HFF-Myc (cell line): ENCODE results near the gene EMILIN2.

Source experiments
- DNase-seq: peaks from one replicate; pipeline ENCODE4 v3.0.0-alpha.2; 2011; ENCODE audit warnings: low read depth; ENCODE audit errors: extremely low read depth
- H3K4me3 ChIP-seq: replicated peaks from 2 replicates; pipeline ENCODE4 v1.5.1; 2011; ENCODE audit warnings: low read depth, mild to moderate bottlenecking, control low read depth, low read length
- CTCF ChIP-seq: IDR thresholded peaks from 2 replicates; pipeline ENCODE4 v1.5.1; 2012; ENCODE audit warnings: mild to moderate bottlenecking, low read depth, low read length, control low read depth; ENCODE audit errors: missing control alignments

Gene EMILIN2

GRCh38 chr18:2869207-2869606 lies 22.4 kb downstream of the EMILIN2 start:
- DNase-seq = no peak
- no peak overlapping the region for H3K4me3 ChIP-seq
- no peak for TF ChIP-seq CTCF

GRCh38 chr18:2871111-2871720 lies 24.4 kb downstream of the EMILIN2 start:
- H3K4me3 ChIP-seq = no peak overlapping the region
- no peak for TF ChIP-seq CTCF
- DNase-seq = no peak

GRCh38 chr18:2872095-2872494 lies 25.3 kb downstream of the EMILIN2 start:
- DNase-seq = no peak
- no peak for TF ChIP-seq CTCF

GRCh38 chr18:2874765-2875164 lies 28.0 kb downstream of the EMILIN2 start:
- TF ChIP-seq CTCF = no peak
- no peak for DNase-seq
- no peak overlapping the region for H3K4me3 ChIP-seq

More at GRCh38 chr18:2872095-2872494, 25.3 kb downstream of the EMILIN2 start:
- H3K4me3 ChIP-seq = no peak overlapping the region

GRCh38 chr18:2878656-2879330 lies 32.0 kb downstream of the EMILIN2 start:
- H3K4me3 ChIP-seq = no peak overlapping the region
- no peak for DNase-seq

GRCh38 chr18:2879889-2880288 lies 33.1 kb downstream of the EMILIN2 start:
- no peak for DNase-seq
- TF ChIP-seq CTCF = no peak
- H3K4me3 ChIP-seq = no peak overlapping the region

More at GRCh38 chr18:2878656-2879330, 32.0 kb downstream of the EMILIN2 start:
- no peak for TF ChIP-seq CTCF
